Activated T-cell treated with anti-CD3 and anti-CD28 coated beads, Interleukin-2, amount 50 U/mL, for 48 hours (primary cell): Measurements from ENCODE around the gene OLFM2.
"Not testable (repeated sequence)": the region's sequence is repeated elsewhere in the genome, so short reads cannot be mapped to it uniquely, and the experiment has no call there.

Experiments used
- DNase-seq, 2 experiments: peaks; one replicate each; pipeline ENCODE4 v3.0.0-alpha.2; 2020

OLFM2 gene

DNA sequence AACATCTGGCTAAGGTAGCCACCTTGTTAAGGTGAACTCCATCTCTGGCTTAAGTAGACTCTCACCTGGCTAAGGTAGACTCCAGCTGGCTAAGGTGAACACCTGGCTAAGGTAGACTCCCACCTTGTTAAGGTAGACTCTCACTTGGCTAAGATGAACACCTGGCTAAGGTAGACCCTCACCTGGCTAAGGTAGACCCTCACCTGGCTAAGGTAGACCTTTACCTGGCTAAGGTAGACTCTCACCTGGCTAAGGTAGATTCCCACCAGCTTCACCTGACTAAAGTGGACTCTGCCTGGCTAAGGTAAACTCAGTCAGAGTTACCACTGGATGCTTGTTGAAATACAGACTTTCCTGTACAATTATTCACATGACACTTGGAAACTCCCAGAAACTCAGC lies 77.5 kb downstream of the OLFM2 start:
- DNase-seq = no peak

DNA sequence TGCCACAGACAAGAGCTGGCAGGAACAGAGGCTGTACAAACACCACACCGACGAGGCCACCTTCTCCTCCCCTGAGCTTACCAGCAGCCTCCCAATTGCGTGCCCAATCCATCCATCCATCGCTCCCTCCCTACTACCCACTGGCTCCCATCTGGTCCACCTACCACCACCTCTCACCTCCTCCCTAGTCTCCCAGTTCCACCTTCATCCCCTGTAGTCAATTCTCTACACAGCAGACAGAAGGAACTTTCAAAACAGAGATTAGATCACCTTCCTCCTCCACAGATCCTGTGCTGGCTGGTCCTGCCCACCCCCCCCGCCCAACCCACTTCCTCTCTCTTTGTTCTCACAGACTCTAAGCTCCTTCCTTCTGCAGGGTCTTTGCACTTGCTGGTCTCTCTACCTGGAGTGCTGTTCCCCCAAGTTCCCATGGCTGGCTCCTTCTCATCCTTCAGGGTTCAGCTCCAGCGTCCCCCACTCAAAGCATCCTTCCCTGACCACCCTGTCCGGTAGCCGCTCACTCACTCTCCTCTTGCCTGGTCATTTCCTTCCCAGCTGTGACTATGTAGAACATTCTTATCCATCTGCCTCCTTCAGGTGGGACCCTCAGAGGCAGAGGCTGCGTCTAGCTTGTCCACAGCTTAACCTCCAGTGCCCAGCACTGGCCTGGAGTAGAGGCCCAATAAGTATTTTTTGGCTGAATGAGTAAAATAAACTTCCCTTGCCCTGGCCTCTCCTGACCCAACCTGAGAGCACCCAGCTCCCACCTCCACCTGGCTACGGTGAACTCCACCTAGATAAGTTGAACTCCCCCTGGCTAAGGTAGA lies 78.2 kb downstream of the OLFM2 start:
- DNase-seq = peak; percentile 39 to 51

DNA sequence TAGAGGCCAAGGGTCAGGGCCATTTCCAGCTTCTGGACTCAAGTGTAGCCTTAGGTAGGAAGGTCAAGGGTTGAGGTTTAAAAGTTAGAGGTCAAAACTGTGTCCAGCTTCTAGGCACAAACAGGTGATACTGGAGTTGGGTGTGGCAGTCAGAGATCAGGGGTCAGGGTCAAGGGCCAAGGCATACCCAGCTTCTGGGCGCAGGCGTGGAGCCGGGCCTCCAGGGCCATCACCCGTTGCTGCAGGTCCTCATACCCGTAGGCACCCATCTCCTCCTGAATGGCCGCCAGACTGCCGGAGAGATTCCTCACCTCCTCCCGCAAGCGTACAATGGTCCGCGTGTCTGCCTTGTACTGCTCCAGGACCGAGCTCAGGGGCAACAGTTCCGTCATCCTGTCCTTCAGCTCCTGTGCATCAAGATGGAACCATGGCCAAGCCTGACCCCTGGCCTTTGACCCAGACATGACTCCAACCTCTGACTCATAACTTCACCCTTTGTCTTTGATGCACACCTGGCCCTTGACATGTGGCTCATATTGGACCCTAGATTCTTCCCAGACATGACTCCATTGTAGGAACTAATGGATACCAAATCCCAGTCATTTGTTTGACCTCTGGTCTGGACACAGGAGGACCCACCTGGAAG lies 79.1 kb downstream of the OLFM2 start:
- DNase-seq = no peak

DNA sequence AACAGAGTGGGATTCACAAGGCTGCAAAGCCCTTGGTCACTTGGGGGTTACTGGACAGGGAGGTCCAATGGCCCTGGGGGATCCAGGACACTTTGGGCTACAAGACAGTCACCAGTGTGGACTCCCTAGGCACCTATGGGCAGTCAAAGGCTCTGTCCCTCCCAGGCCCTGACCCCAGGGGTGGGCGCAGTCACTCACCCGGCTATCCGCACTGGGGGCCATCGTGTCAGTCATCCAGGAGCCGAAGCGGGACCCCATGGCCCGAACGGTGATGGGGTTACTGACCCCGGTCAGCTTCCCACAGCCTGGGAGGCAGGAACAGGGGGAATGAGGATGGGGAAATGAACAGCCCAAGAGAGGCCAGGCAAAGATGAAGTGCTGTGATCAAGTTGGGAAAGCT lies 79.7 kb downstream of the OLFM2 start:
- DNase-seq = no peak

DNA sequence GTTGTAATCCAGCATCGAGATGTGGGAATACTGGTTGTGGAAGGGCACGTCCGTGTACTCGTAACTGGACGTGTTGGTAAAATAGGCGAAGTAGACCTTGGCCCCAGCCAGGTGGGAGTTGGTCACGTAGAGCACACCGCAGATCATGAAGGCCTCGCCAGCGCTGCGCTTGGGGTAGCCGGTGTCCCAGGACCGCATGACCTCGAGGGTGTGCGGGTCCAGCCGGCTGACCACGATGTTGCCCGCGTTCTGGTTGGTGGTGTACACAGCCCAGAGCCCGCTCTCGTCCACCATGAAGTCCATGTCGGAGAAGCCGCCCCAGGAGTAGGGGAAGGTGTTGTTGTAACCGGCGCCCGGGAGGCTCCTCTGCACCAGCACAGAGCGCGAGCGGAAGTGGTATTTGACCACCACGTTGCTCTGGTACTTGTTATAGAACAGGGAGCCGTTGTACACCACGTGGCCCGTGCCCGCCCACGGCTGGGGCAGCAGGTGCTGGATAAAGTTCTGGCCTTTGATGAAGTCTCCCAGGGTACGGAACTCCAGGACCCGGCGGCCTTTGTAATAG lies 82.0 kb downstream of the OLFM2 start:
- DNase-seq = no peak

DNA sequence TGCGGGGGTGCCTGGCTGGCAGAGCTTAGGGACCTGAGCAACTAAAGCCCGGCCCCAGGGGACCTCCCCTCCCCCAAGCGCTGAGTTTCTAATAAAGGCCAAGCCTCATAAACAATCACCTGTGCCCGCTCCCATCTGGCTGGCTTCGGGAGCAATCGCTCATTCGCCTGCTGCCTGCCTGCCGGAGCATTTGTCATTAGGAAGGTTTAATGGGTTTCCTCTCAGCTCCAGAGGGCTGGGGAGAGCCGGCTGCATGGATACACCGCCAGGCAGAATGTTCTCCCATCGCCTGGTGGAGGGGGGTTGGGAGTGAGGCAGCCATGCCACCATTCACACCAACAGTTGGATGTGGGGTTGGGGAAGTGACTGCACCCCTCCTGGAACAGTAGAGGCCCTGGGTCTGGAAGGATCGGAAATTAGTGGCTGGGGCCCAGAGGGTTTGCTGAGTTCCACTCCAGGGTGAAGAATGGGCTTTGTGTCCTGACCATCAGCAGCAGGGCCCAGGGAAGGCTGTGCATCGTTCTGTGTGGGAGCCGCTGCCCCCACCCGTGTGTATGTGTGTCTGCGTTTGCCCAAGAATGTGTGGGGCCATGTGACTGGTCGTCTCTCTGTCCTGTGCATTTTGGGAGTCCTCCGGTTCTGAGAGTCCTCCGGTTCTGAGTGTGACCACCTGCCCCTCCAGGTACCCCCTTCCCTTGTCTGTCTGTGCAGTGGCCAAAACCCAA lies 85.9 kb downstream of the OLFM2 start:
- DNase-seq = no peak

DNA sequence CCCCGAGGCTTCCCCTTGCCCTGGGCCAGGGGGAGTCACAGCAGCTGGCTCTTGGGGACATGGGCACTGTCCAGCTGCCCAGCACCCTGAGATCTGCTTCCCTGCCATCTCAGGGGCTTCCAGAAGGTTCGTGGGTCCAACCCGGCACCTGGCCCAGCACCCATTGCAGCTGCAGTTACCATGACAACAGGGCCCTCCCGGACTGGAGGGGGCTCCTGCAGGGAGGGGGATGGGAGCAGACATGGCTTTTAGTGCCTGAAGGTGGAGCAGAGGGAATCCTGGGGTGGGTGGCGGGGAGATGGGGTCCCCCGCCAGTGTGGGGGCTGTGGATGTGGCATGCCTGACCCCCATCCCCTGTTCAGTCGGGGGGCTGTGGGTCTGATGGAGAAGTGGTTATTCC lies 86.5 kb downstream of the OLFM2 start:
- no peak for DNase-seq

DNA sequence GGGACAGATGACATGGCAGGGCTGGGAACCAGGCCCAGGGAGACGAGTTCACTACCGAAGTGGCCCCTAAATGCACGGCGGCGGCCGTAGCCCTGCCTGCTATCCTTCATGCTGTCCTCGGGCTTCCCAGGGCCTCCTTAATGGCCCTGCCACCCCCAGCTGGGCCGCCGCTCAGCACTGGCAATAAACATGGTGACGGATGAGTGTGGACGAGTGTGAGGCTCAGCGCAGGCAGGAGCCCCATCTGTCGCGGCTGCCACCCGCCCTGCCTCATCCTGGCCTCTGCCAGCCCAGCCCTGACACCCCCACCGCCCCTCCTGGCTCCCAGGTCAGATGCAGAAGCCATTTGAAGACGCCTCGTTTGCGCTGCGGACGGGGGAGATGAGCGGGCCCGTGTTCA lies 87.6 kb downstream of the OLFM2 start:
- no peak for DNase-seq

DNA sequence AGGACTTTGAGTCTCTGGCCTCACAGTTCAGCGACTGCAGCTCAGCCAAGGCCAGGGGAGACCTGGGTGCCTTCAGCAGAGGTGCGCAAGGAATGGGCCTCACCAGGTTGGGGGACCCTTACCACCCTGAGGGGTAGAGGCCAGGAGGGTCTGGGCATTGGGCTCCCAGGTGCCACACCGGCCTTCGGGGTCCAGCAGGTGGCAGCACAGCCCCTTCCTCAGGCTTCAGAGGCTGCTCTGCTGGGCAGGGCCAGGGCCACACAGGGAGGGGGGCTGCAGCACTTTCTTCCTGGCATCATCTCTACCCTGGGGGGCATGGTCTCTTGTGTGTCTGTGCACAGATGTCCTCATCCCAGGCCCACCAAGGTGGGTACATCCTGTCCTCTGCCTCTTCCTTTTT lies 88.3 kb downstream of the OLFM2 start:
- DNase-seq = peak; percentile 48 to 52

DNA sequence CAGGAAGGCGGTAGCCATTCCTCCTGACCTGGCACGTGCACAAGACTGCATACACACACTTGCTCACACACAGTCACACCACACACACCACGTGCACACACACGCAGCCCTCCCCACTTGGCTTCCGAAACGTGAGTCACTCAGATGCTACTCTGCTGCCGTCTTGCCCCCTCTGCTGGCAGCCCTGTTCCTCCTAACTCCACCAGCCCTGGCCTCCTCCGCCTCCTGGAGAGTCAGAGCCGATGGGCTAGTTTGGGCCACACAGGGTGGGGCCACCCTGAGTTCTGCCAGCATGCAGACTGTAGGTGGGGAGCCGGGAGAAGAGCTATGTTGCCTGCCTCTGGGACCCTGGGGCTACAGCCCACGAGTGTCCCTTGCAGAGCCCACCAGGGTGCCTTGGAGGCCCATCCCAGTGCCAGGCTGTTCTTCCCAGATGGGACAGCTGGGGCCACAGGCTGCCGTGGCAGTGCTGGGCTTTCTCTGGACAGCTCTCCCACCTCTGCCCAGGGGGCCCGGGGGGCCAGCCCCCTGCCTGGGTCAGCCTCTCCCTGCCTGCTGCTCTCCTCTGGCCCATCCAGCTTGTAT lies 89.1 kb downstream of the OLFM2 start:
- peak; percentile 71 to 78 for DNase-seq

DNA sequence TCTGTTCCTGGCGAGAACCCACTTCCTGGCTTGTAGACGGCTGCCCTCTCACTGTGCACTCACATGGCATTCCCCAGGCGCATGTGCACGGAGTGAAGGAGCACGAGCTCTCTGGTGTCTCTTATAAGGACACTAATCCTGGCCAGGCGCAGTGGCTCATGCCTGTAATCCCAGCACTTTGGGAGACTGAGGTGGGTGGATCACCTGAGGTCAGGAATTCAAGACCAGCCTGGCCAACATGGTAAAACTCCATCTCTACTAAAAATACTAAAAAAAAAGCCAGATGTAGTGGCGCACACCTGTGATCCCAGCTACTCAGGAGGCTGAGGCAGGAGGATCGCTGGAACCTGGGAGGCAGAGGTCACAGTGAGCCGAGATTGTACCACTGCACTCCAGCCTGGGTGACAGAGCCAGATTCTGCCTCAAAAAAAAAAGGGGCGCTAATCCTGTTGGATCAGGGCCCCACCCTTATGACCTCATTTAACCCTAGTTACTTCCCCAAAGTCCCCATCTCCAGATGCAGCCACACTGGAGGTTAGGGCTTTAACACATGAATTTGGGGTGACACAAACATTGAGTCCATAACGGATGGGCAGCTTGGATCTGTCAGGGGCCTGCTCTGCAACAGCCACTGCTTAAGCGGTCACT lies 92.6 kb downstream of the OLFM2 start:
- DNase-seq = not testable (repeated sequence)

DNA sequence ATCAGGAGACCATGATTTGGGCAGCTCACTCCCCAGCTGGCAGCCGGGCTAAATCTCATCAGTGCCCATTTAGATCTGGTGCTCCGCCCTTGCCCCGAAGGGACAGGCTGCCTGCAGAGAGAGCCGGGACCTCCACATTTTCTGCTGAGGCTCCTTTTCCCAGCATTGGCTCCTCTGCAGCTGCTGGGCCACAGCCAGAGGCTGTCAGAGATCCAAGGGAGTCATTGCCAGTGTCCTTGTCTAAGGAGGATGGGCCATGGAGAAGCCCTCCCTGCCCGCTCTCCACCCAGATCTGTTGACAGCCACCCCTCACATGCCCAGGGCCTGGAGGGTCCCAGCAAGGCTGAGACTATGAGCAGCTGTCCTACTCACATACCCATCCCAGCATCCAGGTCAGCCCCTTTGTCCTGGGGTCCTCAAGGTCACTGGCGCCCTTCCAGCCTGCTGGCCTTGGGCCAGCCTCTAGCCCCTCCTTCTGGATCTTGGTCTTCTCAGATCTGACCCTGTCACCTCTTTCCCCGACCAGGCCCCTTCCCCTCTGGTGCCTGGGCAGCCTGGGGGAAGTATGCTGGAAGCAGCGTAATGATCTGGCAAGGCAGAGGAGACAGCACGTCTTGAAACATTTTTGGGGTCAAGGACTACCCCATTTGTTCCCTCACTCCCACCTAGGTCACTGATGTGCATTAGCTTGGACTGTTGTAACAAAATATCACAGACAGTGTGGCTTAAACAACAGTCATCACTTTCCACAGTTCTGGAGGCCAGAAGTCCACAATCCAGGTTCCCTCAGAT lies 93.3 kb downstream of the OLFM2 start:
- no peak for DNase-seq

DNA sequence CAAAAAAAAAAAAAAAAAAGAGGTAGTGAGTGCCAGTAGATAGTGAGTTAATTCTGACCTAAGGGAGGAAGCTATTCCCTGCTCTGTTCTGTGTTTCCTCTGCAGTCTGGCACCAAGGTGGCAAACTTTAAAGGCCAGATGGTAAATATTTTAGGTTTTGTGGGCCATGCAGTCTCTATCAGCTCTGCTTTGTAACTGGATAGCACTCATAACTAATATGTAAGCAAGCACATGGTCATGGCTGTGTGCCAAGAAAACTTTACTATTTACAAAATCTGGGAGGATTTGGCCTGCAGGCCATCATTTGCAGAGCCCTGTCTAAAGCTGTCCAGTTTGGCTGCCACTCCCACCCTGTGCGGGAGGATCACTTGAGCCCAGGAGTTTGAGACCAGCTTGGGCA lies 96.9 kb downstream of the OLFM2 start:
- DNase-seq = no peak

DNA sequence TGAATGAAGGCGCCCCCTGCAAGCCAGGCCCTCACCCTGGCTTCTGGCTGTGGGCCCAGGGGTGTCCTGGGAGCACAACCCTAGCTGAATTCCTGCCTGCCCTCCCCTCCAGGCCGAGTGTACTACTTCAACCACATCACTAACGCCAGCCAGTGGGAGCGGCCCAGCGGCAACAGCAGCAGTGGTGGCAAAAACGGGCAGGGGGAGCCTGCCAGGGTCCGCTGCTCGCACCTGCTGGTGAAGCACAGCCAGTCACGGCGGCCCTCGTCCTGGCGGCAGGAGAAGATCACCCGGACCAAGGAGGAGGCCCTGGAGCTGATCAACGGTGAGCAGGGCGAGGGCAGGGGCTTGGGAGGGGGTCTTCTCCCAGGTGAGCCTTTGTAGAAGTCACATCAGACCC lies 98.0 kb downstream of the OLFM2 start:
- DNase-seq = no peak

DNA sequence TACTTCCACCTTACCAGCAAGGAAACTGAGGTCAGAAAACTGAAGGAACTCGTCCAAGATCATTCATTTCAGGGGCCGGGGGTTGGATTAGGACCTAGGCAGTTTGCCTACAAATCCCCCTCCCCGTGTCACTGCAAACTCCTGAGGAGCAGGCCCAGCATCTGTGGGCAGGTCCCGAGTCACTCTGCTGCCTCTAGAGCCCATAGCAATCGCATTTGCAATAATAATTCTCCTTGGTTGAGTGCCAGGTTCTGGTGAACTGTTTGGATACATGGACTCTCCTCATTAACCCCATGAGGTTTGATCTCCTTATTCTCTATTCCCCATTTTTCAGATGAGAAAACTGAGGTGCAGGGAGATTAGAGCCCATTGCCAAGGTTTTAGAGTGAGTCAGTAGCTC lies 100.3 kb downstream of the OLFM2 start:
- DNase-seq = no peak

DNA sequence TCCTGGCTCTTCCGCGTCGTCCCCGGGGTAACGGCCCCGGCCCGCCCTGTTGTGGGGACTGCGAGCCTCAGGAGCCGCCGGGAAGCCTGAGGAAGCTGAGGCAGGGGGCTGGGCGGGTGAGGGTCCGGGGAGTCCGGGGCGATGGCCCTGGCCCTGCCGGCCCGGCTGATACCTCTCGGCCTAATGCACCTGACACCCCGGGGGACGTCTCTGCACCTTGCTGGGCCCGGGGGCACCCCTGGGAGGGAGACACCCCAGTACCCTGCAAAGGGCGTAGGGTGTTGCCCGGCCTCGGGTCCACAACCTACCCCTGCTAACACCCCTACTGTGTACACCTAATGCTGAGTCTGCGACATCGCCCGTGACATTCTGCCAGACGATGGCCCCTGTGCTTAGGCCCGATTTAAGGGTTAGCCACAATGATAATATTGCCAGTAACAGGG lies 100.8 kb downstream of the OLFM2 start:
- DNase-seq = peak in 1 of 2 experiments; percentile 31

DNA sequence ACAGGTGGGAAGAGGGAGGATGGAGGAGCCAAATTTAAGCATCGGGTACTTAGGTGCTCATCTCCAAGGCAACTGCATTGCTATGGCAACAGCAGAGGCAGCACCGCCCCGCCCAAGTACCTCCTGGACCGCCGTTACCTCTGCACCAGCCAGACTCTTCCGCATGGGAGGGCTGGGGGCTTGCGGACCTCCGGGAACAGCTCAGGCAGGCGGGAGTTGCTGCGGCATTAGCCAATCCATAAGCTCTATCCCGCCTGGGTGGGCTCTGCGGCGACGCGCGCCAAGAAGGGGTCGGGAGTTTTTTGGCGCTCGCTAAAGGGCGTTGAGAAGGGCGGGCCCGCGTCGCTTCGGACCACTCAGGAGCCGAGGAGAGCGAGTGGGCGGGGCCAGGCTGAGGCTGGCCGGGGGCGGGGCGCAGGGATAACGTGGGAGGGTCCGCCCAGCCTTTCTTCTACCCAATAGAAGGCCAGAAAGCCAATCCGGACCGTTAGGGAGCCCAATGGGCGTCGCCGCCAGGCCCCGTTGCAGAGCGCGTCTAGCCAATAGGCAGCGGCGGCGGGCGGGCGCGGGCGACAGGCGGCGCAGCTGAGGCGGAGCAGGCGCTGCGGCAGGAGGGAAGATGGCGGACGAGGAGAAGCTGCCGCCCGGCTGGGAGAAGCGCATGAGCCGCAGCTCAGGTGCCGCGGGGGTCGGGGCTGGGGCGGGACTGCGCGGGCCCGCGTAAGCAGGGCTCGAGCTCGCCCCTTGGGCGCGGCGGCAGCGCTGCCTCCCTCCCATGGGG lies 101.4 kb downstream of the OLFM2 start, which contains the start of gene PIN1:
PIN1 (plus strand) TSS at position 593 of the 781 bp plus-strand sequence; CDS start at position 620, 27 bp downstream.
- DNase-seq = peak; percentile 99 to 100

DNA sequence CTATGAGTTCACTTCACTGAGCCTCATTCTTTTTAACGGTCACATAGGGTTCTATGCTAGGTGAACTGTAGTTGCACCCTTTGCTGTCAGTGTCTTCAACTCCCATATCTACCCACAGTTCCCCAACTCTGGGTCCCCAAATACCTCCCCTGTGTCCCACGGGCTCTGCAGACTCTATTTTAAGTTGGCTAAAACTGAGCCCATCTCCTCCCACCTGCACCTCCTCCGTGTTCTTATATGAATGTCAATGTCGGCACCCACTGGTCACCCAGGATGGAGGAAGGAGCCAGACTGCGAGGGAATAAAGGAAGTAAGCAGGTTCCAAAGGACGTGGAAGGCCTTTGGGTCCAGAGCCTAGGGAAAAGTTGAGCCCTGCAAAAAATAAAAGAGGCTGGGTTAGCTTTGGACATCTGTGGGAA lies 102.0 kb downstream of the OLFM2 start:
- DNase-seq = no peak

DNA sequence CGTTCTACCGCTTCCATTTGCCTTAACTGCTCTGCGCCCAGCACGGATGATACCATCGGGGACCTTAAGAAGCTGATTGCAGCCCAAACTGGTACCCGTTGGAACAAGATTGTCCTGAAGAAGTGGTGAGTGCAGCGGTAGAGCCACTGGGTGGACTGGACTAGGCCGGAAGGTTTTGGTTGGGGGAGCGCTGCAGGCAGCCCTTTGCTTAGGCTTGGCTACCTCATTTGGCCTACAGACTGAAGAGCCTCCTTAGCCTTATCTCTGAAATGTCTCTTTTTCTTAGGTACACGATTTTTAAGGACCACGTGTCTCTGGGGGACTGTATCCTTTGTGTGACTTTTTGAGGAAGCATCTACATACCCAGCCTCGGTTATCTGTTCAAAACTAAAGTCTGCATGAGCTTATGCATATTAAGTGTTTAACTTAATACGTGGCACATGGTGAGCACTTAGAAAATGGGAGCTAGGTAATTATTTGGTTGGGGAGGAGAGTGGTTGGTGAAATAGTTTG lies 107.7 kb downstream of the OLFM2 start:
- DNase-seq = no peak
